A549 treated with Mapracorat at 1 μM for 4 hours (cell line): ENCODE data around the gene XRN1. TPM values are rescaled to one million over a fixed set of nuclear protein-coding genes. Genes with fewer than 3 reads are reported as not detected.

Experiments
- total RNA-seq: library from RNA; stranded (reverse); fragments of 200-300 nt; extraction: Qiagen RNA extraction; gene quantifications from 5 replicates; pipeline ENCODE4 v1.2.3, GENCODE V29; 2022

Gene XRN1, protein sequence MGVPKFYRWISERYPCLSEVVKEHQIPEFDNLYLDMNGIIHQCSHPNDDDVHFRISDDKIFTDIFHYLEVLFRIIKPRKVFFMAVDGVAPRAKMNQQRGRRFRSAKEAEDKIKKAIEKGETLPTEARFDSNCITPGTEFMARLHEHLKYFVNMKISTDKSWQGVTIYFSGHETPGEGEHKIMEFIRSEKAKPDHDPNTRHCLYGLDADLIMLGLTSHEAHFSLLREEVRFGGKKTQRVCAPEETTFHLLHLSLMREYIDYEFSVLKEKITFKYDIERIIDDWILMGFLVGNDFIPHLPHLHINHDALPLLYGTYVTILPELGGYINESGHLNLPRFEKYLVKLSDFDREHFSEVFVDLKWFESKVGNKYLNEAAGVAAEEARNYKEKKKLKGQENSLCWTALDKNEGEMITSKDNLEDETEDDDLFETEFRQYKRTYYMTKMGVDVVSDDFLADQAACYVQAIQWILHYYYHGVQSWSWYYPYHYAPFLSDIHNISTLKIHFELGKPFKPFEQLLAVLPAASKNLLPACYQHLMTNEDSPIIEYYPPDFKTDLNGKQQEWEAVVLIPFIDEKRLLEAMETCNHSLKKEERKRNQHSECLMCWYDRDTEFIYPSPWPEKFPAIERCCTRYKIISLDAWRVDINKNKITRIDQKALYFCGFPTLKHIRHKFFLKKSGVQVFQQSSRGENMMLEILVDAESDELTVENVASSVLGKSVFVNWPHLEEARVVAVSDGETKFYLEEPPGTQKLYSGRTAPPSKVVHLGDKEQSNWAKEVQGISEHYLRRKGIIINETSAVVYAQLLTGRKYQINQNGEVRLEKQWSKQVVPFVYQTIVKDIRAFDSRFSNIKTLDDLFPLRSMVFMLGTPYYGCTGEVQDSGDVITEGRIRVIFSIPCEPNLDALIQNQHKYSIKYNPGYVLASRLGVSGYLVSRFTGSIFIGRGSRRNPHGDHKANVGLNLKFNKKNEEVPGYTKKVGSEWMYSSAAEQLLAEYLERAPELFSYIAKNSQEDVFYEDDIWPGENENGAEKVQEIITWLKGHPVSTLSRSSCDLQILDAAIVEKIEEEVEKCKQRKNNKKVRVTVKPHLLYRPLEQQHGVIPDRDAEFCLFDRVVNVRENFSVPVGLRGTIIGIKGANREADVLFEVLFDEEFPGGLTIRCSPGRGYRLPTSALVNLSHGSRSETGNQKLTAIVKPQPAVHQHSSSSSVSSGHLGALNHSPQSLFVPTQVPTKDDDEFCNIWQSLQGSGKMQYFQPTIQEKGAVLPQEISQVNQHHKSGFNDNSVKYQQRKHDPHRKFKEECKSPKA (N-terminal part only)
- total RNA-seq: 3.6 to 6.4 TPM (median 4.4 TPM) in 5 replicates

DNA sequence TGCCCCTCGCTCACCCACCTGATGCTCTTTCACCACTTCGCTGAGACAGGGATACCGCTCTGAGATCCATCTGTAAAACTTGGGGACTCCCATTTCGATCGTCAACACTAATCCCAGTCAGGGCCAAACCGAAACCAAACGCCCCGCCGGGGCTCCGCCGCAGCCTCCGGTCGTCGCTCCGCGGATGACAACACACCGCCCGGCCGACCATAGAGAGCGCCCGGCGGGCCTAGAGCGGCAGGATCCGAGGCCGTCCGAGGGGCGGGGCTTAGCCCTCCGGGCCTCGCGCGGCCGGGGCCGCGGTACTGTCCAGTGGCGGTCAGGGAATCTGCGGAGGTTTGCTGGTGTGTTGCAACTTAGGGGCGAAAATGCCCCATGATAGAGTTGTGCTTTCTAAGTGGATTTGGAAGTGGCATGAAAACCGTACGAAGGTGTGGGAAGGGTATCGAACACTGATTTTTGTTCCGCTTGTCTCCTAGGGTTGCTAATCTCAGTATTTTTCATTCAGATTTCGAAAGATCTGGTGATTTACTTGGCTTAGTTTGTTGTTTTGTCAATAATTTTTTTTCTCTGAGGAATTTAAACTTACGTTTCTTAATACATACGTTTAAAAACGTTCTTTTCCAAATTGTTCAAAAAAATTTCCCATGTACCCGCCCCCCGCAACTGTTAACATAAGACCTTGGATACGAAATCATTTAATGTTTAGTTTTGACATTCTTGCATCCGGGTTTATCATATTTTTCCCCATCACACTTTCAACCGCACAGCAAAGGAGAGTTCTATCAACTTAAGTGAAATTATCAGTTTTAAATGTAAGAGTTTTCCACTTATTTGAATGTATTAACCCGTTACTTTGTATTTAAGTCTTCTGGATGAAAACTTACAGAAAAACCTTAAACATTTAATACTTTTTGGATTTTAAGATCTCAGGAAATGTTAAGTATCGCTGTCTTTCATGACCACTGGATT is at the start of gene XRN1:
TSS of gene XRN1 (minus strand) at position 186 of the 972 bp plus-strand sequence. CDS start at position 93, 93 bp downstream.

Other genes starting within 250 kb of the XRN1 start
- gene GK5, start 222.5 kb downstream of the XRN1 start, total RNA-seq: 4.2 to 8.7 TPM (median 6.8 TPM) in 5 replicates
- gene ATR, start 130.7 kb upstream of the XRN1 start, total RNA-seq: 10.8 to 12.6 TPM (median 12.1 TPM) in 5 replicates
- gene PLS1, start 148.4 kb upstream of the XRN1 start, total RNA-seq: 9.3 to 10.9 TPM (median 10.4 TPM) in 5 replicates